Ishikawa (cell line): Measurements from ENCODE around the gene HOXC4.
A peak's percentile ranks its signal among the peaks of the same experiment; 100 is the strongest.

Experiments used
- CEBPB ChIP-seq: IDR thresholded peaks from 2 replicates; pipeline ENCODE4 v1.6.1; 2012
- CREB1 ChIP-seq: IDR thresholded peaks from 2 replicates; pipeline ENCODE4 v1.6.1; 2012; ENCODE audit warnings: low read depth
- EGR1 ChIP-seq: IDR thresholded peaks from 2 replicates; pipeline ENCODE4 v1.6.1; 2012
- EP300 ChIP-seq: IDR thresholded peaks from 2 replicates; pipeline ENCODE4 v1.6.1; 2012; ENCODE audit warnings: borderline replicate concordance
- FOXM1 ChIP-seq: IDR thresholded peaks from 2 replicates; pipeline ENCODE4 v1.6.1; 2012; ENCODE audit warnings: low read depth, borderline replicate concordance
- NFIC ChIP-seq: IDR thresholded peaks from 2 replicates; pipeline ENCODE4 v1.6.1; 2012
- RAD21 ChIP-seq: IDR thresholded peaks from 2 replicates; pipeline ENCODE4 v1.6.1; 2012; ENCODE audit warnings: low read depth
- TAF1 ChIP-seq: IDR thresholded peaks from 2 replicates; pipeline ENCODE4 v1.6.1; 2012; ENCODE audit warnings: low read depth, mild to moderate bottlenecking
- TCF12 ChIP-seq: IDR thresholded peaks from 2 replicates; pipeline ENCODE4 v1.6.1; 2012; ENCODE audit warnings: low read depth
- TEAD4 ChIP-seq: IDR thresholded peaks from 2 replicates; pipeline ENCODE4 v1.6.1; 2012
- YY1 ChIP-seq: IDR thresholded peaks from 2 replicates; pipeline ENCODE4 v1.6.1; 2012; ENCODE audit warnings: low read depth
- ZBTB7A ChIP-seq: IDR thresholded peaks from 2 replicates; pipeline ENCODE4 v1.6.1; 2012; ENCODE audit warnings: low read depth
- TF ChIP-seq, protein P1 (sequence below): IDR thresholded peaks from 2 replicates; pipeline ENCODE4 v1.6.1; 2012; ENCODE audit warnings: low read depth, mild to moderate bottlenecking
- TF ChIP-seq, protein P2 (sequence below): IDR thresholded peaks from 2 replicates; pipeline ENCODE4 v1.6.1; 2012
- TF ChIP-seq, protein P3 (sequence below): IDR thresholded peaks from 2 replicates; pipeline ENCODE4 v1.6.1; 2012

The HOXC4 gene

DNA sequence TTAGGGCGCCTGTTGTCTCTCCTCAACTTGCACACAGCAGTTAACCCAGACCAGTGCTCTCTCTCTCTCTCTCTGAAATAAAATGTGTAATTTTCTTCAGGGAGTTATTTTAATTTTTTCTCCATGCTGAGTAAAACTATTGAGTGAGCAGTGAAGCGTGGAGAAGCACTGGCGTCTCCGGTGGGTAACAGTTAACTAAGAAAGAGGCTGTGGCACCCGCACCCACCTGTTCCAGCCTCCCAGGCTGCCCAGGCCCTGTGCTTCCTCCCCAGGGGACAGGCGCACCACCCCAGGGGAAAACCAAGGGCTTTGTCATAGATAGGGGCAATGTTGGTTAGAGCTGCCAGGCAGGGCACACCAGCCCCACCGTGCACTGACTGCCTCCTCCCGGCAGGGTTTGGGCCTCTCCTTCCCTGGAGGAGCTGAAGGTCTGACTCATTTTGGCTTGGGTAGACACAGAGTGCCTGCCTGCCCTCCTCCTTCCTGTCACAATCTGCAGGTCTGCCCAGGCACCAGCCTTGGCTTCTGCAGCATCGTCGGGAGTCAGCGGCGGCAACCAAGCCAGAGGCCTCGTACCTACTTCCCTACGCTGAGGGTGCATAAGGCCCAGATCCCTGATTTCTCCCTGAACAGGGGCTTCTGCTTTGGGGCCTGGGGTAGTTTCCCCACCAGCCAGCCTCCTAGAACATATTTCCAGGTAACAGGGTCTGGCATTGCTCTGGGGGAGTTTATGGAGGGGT, 16.8 kb upstream of the HOXC4 start:
- TF ChIP-seq EP300 (no peak), TAF1 (no peak), TEAD4 (no peak), FOXM1 (no peak), ZBTB7A (no peak), YY1 (no peak), CEBPB (no peak), CREB1 (no peak), TCF12 (no peak), RAD21 (no peak), EGR1 (no peak), NFIC (no peak)
- TF ChIP-seq, protein P1, sequence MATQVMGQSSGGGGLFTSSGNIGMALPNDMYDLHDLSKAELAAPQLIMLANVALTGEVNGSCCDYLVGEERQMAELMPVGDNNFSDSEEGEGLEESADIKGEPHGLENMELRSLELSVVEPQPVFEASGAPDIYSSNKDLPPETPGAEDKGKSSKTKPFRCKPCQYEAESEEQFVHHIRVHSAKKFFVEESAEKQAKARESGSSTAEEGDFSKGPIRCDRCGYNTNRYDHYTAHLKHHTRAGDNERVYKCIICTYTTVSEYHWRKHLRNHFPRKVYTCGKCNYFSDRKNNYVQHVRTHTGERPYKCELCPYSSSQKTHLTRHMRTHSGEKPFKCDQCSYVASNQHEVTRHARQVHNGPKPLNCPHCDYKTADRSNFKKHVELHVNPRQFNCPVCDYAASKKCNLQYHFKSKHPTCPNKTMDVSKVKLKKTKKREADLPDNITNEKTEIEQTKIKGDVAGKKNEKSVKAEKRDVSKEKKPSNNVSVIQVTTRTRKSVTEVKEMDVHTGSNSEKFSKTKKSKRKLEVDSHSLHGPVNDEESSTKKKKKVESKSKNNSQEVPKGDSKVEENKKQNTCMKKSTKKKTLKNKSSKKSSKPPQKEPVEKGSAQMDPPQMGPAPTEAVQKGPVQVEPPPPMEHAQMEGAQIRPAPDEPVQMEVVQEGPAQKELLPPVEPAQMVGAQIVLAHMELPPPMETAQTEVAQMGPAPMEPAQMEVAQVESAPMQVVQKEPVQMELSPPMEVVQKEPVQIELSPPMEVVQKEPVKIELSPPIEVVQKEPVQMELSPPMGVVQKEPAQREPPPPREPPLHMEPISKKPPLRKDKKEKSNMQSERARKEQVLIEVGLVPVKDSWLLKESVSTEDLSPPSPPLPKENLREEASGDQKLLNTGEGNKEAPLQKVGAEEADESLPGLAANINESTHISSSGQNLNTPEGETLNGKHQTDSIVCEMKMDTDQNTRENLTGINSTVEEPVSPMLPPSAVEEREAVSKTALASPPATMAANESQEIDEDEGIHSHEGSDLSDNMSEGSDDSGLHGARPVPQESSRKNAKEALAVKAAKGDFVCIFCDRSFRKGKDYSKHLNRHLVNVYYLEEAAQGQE, result no peak
- TF ChIP-seq, protein P2, sequence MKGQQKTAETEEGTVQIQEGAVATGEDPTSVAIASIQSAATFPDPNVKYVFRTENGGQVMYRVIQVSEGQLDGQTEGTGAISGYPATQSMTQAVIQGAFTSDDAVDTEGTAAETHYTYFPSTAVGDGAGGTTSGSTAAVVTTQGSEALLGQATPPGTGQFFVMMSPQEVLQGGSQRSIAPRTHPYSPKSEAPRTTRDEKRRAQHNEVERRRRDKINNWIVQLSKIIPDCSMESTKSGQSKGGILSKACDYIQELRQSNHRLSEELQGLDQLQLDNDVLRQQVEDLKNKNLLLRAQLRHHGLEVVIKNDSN, result no peak
- TF ChIP-seq, protein P3, sequence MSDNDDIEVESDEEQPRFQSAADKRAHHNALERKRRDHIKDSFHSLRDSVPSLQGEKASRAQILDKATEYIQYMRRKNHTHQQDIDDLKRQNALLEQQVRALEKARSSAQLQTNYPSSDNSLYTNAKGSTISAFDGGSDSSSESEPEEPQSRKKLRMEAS, result no peak

DNA sequence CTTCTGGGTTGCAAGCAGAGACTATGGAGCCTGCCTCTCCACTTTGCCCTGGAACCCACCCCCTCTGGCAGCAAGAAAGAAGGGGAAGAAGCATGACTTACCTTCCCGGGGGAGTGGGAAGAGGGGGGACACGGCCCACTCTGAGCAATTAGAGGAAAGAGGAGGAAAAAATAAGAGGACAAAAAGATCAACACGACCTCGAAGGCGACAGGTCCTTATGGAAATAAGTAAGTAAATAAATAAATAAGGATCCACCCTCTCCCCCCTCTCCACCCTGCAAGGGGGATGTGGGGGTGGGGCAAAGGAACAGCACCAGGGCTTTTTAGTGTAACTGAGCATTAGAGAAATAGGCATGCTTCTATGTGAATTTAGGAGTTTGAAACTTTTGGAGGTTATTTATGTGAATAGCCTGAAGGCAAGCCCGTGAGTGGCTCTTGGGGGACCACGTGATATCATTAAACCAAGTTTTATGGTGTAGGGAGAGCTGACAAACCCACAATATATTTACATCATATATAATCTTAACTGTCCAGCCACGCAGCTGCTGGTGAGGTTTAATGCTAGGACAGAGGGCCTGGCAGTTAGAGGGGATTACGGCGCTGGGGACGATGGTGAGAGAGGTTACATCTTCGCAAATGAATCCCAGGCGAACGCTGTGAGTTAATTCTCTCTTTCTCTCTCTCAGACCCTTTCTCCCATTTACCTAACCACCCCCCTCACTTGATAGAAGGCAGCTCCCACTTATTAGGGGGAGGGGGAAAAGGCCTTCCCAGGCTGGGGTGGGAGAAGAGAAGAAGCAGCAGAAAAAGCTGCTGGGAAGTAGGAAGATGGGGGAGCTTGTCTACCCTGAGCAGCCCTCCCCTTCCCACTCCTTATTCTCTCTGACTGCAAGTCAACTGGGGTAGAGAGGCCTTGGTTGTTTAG, 16.0 kb upstream of the HOXC4 start:
- TF ChIP-seq EGR1, result no peak
- TF ChIP-seq, protein P2, result no peak
- TF ChIP-seq RAD21, result no peak
- TF ChIP-seq EP300, result no peak
- TF ChIP-seq YY1, result no peak
- no peak for TF ChIP-seq CREB1
- TF ChIP-seq, protein P1, result no peak
- TF ChIP-seq TEAD4, result no peak
- no peak for TF ChIP-seq CEBPB
- no peak for TF ChIP-seq ZBTB7A

DNA sequence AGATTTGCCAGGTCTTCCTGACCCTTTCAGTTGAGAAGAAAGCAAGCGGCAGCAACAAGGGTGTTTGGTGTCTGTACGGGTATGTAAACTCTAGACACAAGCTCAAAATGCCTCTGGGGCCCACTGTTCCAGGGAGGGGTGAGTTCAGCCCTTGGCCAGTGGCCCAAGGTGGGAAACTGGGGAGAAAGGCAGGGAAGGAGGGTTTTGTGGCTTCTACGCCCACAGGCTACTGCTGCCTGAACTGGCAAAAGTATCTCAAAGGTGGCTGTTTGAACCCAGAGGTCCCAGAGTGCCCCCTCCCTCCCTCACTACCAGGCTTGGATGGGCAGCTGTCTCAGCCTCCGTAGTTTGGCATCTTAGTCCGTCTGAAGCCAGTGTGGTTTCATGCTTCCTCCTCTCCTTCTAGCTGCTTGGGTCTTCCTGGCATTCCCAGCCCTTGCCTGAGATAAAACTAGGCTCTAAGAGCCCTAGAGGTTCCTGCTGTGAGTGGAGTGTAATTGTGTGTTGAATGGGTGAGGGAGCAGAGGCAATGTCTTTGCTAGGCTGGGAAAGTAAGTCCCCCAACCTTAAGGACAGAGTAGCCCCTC, 15.3 kb upstream of the HOXC4 start:
- TF ChIP-seq CEBPB (no peak), CREB1 (no peak), TAF1 (no peak), FOXM1 (no peak)

DNA sequence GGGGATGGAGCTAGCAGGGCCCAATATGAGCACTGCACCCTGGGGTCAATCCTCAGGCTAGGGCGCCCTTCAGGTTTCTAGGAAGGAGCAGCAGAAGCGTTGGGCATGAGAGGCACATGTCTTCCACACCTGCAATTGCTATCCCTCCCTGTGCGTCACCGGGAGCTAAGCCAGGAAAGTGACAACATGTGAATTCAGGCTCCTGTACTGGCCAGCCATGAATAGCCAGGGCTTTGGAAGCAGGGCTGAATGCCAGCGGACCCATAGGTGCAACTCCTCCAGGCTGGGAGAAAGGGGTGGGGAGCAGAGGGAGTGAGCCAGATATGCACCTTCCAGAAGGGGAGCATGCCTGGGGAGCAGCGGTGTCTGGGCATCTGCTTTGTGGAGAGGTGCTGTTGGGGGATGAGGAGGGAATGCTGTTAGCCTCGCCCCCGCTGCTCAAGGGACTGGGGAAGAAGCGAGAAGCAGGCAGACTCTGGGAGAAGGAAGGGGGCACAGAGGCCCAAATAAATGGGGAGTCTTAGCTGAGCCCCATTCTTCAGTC, 14.7 kb upstream of the HOXC4 start:
- TF ChIP-seq, protein P2, result no peak
- TF ChIP-seq, protein P3, result peak; percentile 51
- TF ChIP-seq, protein P1, result no peak
